GM12892 (cell line): ENCODE data around the gene TAMALIN.

Experiments used
- POLR2A ChIP-seq: IDR thresholded peaks from 2 replicates; pipeline ENCODE4 v1.6.1; 2011; ENCODE audit warnings: low read depth, low read length, control low read depth
- POLR2AphosphoS5 ChIP-seq: IDR thresholded peaks from 2 replicates; pipeline ENCODE4 v1.6.1; 2011; ENCODE audit warnings: low read depth, low read length, control low read depth

DNA sequence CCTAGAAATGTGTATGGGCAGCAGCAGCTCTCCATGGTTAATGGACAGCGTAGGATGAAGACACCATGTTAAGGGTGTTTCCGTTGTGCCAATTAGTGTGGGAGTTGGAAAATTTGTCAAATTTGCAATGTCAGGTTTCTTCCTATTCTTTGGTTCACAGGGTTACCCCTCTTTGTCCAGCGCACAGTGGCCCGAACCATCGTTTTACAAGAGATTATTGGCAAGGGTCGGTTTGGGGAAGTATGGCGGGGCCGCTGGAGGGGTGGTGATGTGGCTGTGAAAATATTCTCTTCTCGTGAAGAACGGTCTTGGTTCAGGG is 26.0 kb upstream of the TAMALIN start:
- TF ChIP-seq POLR2A, result no peak
- no peak for TF ChIP-seq POLR2AphosphoS5
